WI38 (cell line): ENCODE data around the gene PNPLA8.
"Not testable (repeated sequence)": the region's sequence is repeated elsewhere in the genome, so short reads cannot be mapped to it uniquely, and the experiment has no call there.

Source experiments
- H3K4me3 ChIP-seq: 2 replicates; pipeline ENCODE4 v1.5.1; 2011; ENCODE audit warnings: low read depth, mild to moderate bottlenecking, control low read depth, low read length
- TF ChIP-seq, protein P1 (sequence below): IDR thresholded peaks from 2 replicates; pipeline ENCODE4 v1.5.1; 2012; ENCODE audit warnings: low read depth, mild to moderate bottlenecking, control low read depth, low read length

Gene PNPLA8

DNA sequence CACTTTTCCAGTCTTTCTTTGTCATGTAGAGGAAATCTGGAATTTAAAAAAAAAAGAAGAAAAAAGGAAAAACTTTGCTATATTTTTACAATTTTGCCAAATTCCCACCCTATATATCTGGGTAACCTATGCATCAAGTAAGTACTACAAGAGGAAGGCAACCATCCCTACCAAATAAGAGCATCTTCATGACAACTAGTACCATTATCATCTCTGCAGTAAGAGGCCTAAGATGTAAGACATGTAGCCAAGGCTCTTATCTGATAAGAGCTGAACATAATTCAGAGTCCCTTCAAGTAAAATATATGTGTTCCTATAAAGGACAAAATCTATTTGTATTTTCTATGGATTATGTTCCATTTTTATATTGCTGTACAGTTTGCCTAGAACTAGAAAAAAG lies 40.1 kb upstream of the PNPLA8 start:
- TF ChIP-seq, protein P1, sequence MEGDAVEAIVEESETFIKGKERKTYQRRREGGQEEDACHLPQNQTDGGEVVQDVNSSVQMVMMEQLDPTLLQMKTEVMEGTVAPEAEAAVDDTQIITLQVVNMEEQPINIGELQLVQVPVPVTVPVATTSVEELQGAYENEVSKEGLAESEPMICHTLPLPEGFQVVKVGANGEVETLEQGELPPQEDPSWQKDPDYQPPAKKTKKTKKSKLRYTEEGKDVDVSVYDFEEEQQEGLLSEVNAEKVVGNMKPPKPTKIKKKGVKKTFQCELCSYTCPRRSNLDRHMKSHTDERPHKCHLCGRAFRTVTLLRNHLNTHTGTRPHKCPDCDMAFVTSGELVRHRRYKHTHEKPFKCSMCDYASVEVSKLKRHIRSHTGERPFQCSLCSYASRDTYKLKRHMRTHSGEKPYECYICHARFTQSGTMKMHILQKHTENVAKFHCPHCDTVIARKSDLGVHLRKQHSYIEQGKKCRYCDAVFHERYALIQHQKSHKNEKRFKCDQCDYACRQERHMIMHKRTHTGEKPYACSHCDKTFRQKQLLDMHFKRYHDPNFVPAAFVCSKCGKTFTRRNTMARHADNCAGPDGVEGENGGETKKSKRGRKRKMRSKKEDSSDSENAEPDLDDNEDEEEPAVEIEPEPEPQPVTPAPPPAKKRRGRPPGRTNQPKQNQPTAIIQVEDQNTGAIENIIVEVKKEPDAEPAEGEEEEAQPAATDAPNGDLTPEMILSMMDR, result no peak
- no peak overlapping the region for H3K4me3 ChIP-seq

DNA sequence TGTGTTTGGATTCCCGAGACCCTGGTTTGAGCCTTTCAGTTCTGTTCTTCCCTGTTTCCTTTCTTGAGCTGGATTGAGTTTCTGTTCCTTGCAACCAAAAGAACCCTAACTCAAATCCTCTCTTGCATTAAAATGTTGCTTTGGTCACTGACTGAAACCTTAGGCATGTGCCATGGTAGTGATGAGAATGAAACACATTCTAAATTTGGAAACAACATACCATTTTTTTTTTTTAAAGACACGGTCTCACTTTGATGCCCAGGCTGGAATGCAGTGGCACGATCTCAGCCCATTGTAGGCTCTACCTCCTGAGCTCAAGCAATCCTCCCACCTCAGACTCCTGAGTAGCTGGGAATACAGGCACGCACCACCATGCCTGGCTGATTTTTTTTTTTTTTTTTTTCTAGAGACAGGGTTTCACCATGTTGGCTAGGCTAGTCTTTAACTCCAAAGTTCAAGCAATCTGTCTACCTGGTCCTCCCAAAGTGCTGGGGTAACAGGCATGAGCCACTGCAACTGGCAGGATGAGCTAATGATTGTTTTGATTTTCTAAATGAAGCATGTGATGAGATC lies 35.2 kb upstream of the PNPLA8 start:
- no peak overlapping the region for H3K4me3 ChIP-seq
- TF ChIP-seq, protein P1, result no peak

DNA sequence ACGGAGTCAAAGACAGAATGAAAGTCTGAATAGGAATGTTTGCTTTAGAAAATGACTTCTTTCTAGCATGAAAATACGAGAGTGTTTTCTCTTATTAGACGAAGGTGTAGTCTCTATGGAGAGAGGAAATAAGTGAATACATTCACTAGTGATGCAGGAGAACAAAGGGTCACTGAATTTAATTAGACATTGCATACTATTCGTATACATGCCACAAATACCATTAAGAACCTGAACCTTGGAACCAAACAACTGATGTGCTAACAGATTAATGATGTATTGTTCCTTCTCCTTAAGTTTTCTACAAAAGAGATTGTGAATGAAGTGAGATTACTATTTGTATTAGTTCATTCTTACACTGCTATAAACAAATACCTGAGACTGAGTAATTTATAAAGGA lies 33.3 kb upstream of the PNPLA8 start:
- no peak overlapping the region for H3K4me3 ChIP-seq
- TF ChIP-seq, protein P1, result no peak

DNA sequence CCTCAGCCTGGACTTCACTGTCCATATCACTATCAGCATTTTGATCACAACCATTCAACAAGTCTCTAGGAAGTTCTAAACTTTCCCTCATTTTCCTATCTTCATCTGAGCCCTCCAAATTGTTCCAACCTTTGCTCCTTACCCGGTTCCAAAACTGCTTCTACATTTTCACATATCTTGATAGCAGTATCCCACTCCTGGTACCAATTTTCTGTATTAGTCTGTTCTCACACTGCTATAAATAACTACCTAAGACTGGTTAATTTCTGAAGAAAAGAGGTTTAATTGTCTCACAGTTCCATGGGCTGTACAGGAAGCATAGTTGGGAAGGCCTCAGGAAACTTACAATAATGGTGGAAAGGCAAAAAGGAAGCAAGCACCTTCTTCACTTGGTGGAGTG lies 31.7 kb upstream of the PNPLA8 start:
- no peak overlapping the region for H3K4me3 ChIP-seq
- TF ChIP-seq, protein P1, result no peak

DNA sequence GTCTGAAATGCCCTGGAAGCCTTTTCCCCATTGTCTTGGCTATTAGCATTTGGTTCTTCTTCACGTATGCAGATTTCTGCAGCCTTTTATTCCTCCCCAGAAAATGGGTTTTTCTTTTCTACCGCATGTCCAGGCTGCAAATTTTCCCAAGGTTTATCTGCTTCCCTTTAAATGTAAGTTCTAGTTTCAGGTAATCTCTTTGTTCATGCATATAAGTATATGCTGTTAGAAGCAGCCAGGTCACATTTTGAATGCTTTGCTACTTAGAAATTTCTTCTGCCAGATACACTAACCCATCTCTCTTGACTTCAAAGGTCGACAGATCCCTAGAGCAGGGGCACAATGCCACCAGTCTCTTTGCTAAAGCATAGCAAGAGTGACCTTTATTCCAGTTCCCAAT lies 31.3 kb upstream of the PNPLA8 start:
- TF ChIP-seq, protein P1, result no peak

DNA sequence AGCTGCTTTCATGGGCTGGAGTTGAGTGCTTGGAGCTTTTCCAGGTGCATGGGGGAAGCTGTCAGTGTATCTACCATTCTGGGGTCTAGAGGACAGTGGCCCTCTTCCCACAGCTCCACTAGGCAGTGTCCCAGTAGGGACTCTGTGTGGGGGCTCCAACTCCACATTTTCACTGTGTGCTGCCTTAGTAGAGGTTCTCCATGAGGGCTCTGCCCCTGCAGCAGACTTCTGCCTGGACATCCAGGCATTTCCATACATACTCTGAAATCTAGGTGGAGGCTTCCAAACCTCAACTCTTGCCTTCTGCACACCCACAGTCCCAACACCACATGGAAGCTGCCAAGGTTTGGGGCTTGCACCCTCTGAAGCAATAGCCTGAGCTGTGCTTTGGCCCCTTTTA lies 30.7 kb upstream of the PNPLA8 start:
- H3K4me3 ChIP-seq, result not testable (repeated sequence)

More for the DNA sequence above, 31.3 kb upstream of the PNPLA8 start:
- H3K4me3 ChIP-seq, result no peak overlapping the region

DNA sequence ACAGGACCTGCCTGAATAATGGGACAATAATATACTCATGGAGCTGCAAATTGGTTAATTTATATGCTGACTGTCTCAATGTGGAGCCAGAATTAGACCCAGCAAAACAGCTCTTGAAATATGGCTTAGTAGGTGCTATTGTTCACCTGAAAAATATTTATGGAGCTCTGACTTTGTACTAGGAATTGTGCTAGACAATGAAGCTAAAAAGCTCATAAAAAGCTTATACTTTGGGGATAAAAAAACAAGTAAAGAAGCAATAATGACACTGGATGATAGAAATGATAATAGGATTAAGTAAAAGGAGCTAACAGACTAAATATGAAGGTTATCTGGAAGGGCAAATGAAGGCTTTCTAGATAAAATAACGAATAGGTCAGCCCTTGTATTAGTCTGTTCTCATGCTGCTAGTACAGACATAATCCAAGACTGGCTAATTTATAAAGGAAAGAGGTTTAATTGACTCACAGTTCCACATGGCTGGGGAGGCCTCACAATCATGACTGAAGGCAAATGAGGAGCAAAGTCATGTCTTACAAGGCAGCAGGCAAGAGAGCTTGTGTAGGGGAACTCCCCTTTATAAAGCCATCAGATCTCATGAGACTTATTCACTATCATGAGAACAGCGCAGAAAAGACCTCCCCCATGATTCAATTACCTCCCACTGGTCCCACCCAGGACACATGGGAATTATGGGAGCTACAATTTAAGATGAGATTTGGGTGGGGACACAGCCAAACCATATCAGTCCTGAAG lies 22.4 kb upstream of the PNPLA8 start:
- H3K4me3 ChIP-seq, result not testable (repeated sequence)

DNA sequence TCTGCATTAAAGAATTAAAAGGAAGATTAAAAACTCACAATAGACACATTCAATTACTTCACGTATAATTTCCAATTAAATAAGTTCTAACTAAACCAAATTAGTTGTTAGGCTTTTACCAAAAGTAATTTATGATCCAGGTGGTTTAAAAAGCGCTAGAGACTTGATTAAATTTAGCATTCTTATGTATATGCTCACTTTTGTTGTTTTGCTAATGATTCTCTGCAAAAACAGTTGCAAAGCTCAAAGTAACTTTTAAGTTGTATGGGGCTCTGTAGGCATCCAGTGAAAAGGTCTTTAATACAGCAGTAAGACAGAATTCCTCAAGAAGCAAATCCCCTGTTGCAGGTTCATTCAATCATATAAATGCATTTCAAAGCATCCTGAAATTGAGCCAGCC lies 15.5 kb upstream of the PNPLA8 start:
- TF ChIP-seq, protein P1, result no peak
- H3K4me3 ChIP-seq, result no peak overlapping the region

DNA sequence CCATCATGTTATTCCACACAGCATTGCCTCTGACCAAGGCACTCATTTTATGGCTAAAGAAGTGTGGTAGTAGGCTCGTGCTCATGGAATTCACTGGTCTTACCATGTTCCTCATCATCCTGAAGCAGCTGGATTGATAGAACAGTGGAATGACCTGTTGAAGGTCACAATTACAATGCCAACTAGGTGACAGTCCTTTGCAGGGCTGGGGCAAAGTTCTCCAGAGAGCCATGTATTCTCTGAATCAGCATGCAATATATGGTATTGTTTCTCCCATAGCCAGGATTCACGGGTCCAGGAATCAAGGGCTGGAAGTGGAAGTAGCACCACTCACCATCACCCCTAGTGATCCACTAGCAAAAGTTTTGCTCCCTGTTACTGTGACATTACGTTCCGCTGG lies 12.8 kb upstream of the PNPLA8 start:
- H3K4me3 ChIP-seq, result not testable (repeated sequence)

DNA sequence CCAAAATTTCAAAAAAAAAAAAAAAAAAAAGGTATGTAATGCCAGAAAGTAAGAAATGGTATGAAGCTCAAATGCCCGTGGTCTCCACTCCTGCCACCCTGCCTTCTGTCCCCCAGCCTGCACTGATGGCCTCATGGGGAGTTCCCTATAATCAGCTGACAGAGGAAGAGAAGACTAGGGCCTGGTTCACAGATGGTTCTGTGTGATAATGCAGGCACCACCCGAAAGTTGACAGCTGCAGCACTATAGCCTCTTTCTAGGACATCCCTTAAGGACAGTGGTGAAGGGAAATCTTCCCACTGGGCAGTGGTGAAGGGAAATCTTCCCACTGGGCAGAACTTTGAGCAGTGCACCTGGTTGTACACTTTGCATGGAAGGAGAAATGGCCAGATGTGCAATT lies 12.3 kb upstream of the PNPLA8 start:
- not testable (repeated sequence) for H3K4me3 ChIP-seq
